Left kidney (tissue), 2 donors: ENCODE measurements around the gene RECK. TPM values are rescaled to one million over a fixed set of nuclear protein-coding genes. Genes with fewer than 3 reads are reported as not detected.
"Not testable (repeated sequence)": the region's sequence is repeated elsewhere in the genome, so short reads cannot be mapped to it uniquely, and the experiment has no call there.

Experiments
- DNase-seq: peaks from one replicate; pipeline ENCODE4 v3.0.0-alpha.2; 2013
- polyA plus RNA-seq: library from polyadenylated mRNA; unstranded; fragments of 120-200 nt; gene quantifications from one replicate; pipeline ENCODE4 v1.2.1, GENCODE V29; 2013; ENCODE audit not compliant: insufficient read length

RECK gene
- polyA plus RNA-seq, 1 donor = 30.0 TPM

- no peak for DNase-seq
Observed at GRCh38 chr9:36063804-36064447, 27.2 kb downstream of the RECK start.

- no peak for DNase-seq
Observed at GRCh38 chr9:36064448-36065037, 27.8 kb downstream of the RECK start.

GRCh38 chr9:36074055-36074454 lies 37.3 kb downstream of the RECK start:
- no peak for DNase-seq

- peak; percentile 75 for DNase-seq
Observed at GRCh38 chr9:36074870-36075532, 38.3 kb downstream of the RECK start.

- no peak for DNase-seq
Observed at GRCh38 chr9:36078051-36078450, 41.3 kb downstream of the RECK start.

- DNase-seq = no peak
Observed at GRCh38 chr9:36080519-36080918, 43.8 kb downstream of the RECK start.

- DNase-seq = no peak
Observed at GRCh38 chr9:36082931-36083330, 46.2 kb downstream of the RECK start.

GRCh38 chr9:36086442-36086841 lies 49.7 kb downstream of the RECK start:
- no peak for DNase-seq

GRCh38 chr9:36087054-36087453 lies 50.3 kb downstream of the RECK start:
- not testable (repeated sequence) for DNase-seq

GRCh38 chr9:36088020-36088419 lies 51.3 kb downstream of the RECK start:
- no peak for DNase-seq

GRCh38 chr9:36091026-36091953 lies 54.6 kb downstream of the RECK start:
- peak; percentile 67 for DNase-seq

- no peak for DNase-seq
Observed at GRCh38 chr9:36092014-36092413, 55.3 kb downstream of the RECK start.

- DNase-seq = no peak
Observed at GRCh38 chr9:36092509-36093215, 55.9 kb downstream of the RECK start.

- no peak for DNase-seq
Observed at GRCh38 chr9:36093384-36093783, 56.7 kb downstream of the RECK start.

GRCh38 chr9:36099718-36100117 lies 63.0 kb downstream of the RECK start:
- no peak for DNase-seq

GRCh38 chr9:36100532-36100931 lies 63.8 kb downstream of the RECK start:
- no peak for DNase-seq

GRCh38 chr9:36101916-36102741 lies 65.4 kb downstream of the RECK start:
- no peak for DNase-seq

- peak; percentile 72 for DNase-seq
Observed at GRCh38 chr9:36102742-36103495, 66.2 kb downstream of the RECK start.

- DNase-seq = no peak
Observed at GRCh38 chr9:36109071-36109470, 72.4 kb downstream of the RECK start.

GRCh38 chr9:36110434-36110833 lies 73.7 kb downstream of the RECK start:
- no peak for DNase-seq
